ENCODE results near the gene C5orf22.

DNA sequence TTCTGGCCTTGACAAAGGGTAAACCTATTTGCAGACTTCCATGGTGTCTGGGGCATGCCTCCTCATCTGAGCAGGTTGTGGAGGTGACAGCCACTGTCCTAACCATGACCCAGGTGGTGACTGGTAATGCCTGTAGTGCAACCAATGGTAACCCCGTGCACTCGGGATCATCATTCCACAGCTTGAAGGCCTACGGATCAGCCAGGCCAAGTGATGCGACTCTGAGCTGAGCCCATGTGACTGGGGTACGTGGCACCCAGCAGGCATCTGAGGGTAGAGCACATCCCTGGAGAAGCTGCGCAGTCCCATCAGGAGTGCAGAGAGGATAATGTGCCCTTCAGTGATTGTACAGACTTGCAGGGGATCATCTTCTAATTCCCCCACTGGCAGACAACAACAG is 35.2 kb upstream of the C5orf22 start:
- TF ChIP-seq CTCF (IDR thresholded peaks at IDR 0.05): no peak
- TF ChIP-seq, protein P1, sequence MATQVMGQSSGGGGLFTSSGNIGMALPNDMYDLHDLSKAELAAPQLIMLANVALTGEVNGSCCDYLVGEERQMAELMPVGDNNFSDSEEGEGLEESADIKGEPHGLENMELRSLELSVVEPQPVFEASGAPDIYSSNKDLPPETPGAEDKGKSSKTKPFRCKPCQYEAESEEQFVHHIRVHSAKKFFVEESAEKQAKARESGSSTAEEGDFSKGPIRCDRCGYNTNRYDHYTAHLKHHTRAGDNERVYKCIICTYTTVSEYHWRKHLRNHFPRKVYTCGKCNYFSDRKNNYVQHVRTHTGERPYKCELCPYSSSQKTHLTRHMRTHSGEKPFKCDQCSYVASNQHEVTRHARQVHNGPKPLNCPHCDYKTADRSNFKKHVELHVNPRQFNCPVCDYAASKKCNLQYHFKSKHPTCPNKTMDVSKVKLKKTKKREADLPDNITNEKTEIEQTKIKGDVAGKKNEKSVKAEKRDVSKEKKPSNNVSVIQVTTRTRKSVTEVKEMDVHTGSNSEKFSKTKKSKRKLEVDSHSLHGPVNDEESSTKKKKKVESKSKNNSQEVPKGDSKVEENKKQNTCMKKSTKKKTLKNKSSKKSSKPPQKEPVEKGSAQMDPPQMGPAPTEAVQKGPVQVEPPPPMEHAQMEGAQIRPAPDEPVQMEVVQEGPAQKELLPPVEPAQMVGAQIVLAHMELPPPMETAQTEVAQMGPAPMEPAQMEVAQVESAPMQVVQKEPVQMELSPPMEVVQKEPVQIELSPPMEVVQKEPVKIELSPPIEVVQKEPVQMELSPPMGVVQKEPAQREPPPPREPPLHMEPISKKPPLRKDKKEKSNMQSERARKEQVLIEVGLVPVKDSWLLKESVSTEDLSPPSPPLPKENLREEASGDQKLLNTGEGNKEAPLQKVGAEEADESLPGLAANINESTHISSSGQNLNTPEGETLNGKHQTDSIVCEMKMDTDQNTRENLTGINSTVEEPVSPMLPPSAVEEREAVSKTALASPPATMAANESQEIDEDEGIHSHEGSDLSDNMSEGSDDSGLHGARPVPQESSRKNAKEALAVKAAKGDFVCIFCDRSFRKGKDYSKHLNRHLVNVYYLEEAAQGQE (IDR thresholded peaks at IDR 0.05; ENCODE audit: insufficient read depth in 1 of 2, low read depth in 2 of 2, low read length in 1 of 2): no peak
- TF ChIP-seq TCF7L2 (IDR thresholded peaks at IDR 0.05; ENCODE audit: low read depth, low read length): no peak

All from Panc1 (cell line).